Activated CD8-positive, alpha-beta memory T cell treated with anti-CD3 and anti-CD28 coated beads for 1 hour (primary cell): ENCODE measurements around the gene APEX1.
"Not testable (repeated sequence)": the region's sequence is repeated elsewhere in the genome, so short reads cannot be mapped to it uniquely, and the experiment has no call there.

Experiments
- DNase-seq, 2 donors: peaks; one replicate each; pipeline ENCODE4 v3.0.0-alpha.2; 2020; ENCODE audit warnings: low read depth in 1 of 2; ENCODE audit errors: extremely low read depth in 1 of 2

The APEX1 gene

GRCh38 chr14:20435582-20436362, 19.3 kb upstream of the APEX1 start, which contains the start of gene KLHL33:
TSS of gene KLHL33 (minus strand) at chr14:20436166. CDS start at chr14:20435811, 355 bp downstream.
- no peak for DNase-seq

- no peak for DNase-seq
These were observed 18.7 kb upstream of the APEX1 start for GRCh38 chr14:20436363-20436755.

GRCh38 chr14:20438664-20439063, 16.4 kb upstream of the APEX1 start:
- DNase-seq = no peak

GRCh38 chr14:20440465-20440864, 14.6 kb upstream of the APEX1 start:
- DNase-seq = no peak

GRCh38 chr14:20440882-20441281, 14.1 kb upstream of the APEX1 start:
- DNase-seq = no peak

- DNase-seq = no peak
These were observed 13.6 kb upstream of the APEX1 start for GRCh38 chr14:20441461-20441860.

GRCh38 chr14:20443650-20444049, 11.4 kb upstream of the APEX1 start:
- not testable (repeated sequence) for DNase-seq

GRCh38 chr14:20446889-20447288, 8.1 kb upstream of the APEX1 start:
- DNase-seq = no peak

GRCh38 chr14:20452831-20453230, 2.2 kb upstream of the APEX1 start:
- DNase-seq = not testable (repeated sequence)

GRCh38 chr14:20455355-20456300, 602 bp downstream of the APEX1 start:
- peak; percentile 33 to 37 for DNase-seq

- no peak for DNase-seq
These were observed 1.9 kb downstream of the APEX1 start for GRCh38 chr14:20456971-20457370.

GRCh38 chr14:20458031-20458789, 3.2 kb downstream of the APEX1 start:
- DNase-seq = no peak

GRCh38 chr14:20460458-20461224, 5.6 kb downstream of the APEX1 start:
- no peak for DNase-seq

- DNase-seq = peak; percentile 95
These were observed 6.5 kb downstream of the APEX1 start, which contains the start of gene PIP4P1 for GRCh38 chr14:20461225-20462141. TSS of gene PIP4P1 (minus strand) at chr14:20461434. CDS start at chr14:20461325, 109 bp downstream.

GRCh38 chr14:20468764-20469241, 13.8 kb downstream of the APEX1 start:
- no peak for DNase-seq

GRCh38 chr14:20469242-20469889, 14.3 kb downstream of the APEX1 start, which contains the start of gene PNP:
TSS of gene PNP (plus strand) at chr14:20469406. CDS start at chr14:20469525, 119 bp downstream.
- DNase-seq = peak; percentile 69 to 70

- DNase-seq = no peak
These were observed 15.0 kb downstream of the APEX1 start for GRCh38 chr14:20469890-20470602.

- no peak for DNase-seq
These were observed 15.5 kb downstream of the APEX1 start for GRCh38 chr14:20470603-20470901.
